GM15510 (cell line): ENCODE measurements around the gene WDR17.

Experiments used
- POLR2A ChIP-seq: IDR thresholded peaks from 3 replicates; pipeline ENCODE4 v1.6.1; 2011; ENCODE audit warnings: borderline replicate concordance; ENCODE audit not compliant: insufficient read length; ENCODE audit errors: extremely low read depth

Gene WDR17

GRCh38 chr4:176065435-176066291 lies at the start of gene WDR17:
TSS of gene WDR17 (plus strand) at chr4:176065841. CDS start at chr4:176111581, 45,740 bp downstream.
- TF ChIP-seq POLR2A: no peak

DNA sequence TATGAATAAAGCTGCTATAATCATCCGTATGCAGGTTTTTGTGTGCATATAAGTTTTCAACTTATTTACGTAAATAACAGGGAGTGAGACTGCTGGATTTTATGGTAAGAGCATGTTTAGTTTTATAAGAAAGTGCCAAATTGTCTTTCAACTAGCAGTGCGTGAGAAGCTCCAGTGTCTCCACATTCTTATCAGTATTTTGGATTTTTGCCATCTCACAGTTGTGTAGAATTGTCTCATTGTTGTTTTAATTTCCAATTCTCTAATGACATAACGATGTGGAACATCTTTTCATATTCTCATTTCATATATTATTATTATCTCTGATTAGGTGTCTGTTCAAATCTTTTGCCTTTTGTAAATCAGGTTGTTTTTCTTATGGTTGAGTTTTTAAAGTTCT lies 49.0 kb upstream of the WDR17 start:
- TF ChIP-seq POLR2A: no peak

DNA sequence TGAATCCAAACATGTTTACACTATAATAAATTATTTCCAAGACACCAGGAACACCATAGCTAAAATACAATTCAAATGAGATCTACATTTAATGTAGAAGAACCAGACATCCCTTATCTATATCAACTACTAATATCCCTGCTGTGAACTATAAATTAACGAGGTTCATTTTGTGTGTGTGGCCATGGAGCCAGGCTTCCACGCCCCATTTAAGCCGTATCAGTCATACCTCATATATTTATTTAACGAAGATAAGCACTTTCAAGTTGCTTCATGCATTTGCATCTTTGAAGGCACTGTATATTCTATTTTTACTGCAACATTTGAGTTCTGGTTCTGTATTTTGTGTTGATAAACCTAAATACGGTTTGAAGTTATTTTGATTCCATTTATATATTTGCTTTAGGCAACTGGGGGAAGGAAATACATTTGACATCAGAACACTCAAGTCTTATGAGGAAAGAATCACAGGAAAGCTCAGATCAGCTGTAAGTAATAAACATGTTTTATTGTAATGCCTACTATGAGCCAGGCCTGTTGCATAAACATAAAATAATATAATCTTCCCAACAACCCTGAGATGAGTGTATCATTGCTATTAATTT lies 45.1 kb upstream of the WDR17 start:
- TF ChIP-seq POLR2A: no peak

DNA sequence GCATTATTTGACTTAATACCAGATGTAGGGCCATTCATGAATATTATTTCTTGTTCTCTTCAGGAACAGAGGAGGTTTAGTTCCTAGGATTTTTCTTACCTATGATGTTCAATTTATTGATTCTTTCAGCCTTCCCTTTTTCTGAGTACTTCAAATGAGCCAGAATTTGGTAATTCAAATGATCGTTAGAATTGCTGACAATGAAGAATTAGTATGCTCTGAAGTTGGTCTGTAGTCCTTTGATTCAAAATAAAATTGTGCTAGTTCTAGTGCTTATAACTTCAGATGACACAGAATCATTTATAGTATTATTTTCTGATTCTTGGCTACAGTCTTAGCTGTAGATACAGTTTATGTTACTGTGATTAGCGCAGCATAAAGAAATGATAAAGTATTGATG lies 35.2 kb upstream of the WDR17 start:
- TF ChIP-seq POLR2A: no peak

DNA sequence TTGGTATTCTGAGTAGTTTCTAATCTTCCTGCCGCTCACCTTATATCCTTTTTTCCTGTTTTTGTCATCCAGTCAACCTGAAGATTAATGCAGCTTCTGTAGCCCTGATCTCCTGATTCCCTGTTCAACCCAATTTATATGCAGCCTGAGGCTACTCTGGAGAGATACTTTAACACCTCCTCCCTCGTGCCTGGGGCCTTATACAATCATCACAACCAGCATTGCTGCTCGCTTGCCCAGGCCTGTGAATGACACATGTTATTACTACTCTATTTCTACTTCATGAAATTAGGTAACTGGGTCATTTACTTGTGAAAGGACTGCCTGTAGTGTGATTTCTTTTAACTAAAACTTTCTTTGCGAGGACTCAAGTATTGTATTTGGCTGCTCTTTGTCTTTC lies 33.7 kb upstream of the WDR17 start:
- TF ChIP-seq POLR2A: no peak

DNA sequence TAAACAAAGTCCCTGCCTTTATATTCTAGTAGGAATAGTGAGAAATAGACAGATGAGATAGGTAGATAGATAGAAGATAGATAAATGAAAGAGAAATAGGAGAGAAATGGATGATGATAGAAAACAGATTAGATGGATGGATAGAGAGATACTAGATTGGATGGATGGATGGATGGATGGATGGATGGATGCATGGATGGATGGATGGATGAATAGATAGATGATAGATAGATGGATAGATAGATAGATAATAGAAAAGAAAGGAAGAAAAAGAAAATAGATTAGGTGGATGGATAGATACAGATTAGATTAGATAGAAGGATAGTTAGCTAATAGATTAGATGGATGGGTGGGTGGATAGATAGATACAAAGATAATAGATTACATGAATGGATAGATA lies 33.2 kb upstream of the WDR17 start:
- no peak for TF ChIP-seq POLR2A

DNA sequence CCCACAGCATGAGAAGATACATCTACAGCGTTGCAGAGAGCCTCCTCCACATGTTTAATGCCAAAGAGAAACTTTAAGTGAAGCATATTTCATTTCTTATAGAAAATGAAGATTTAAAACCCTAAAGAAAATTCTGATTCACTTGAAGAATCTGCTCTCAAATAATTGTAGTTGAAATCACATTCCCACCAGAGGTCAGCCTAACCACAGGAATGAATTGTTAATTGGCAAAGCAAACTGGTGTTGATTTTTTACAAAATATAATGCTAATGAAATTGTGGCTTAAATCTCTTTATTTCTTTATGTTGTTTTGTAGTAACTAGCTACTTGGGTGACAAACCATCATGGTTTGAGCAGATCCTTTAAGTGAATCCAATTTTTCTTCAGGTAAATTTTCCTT lies 31.1 kb upstream of the WDR17 start:
- no peak for TF ChIP-seq POLR2A

DNA sequence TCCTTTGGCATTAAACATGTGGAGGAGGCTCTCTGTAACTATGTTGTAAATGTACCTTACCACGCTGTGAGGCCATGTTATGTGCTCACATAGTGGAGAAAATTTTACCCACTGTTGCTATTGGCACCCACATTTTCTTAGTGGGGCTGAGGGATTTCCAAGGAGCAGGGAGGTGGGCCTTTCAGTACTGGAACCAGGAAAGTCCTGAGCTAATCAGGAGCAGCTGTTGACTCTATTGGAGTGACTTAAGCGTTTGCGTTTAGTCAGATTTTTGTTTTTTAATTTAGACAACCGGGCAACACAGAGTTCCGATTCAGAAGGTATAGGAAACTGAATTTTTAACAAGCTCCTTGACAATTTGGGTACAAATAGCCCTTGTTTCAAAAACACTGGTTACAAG lies 30.7 kb upstream of the WDR17 start:
- TF ChIP-seq POLR2A: no peak

DNA sequence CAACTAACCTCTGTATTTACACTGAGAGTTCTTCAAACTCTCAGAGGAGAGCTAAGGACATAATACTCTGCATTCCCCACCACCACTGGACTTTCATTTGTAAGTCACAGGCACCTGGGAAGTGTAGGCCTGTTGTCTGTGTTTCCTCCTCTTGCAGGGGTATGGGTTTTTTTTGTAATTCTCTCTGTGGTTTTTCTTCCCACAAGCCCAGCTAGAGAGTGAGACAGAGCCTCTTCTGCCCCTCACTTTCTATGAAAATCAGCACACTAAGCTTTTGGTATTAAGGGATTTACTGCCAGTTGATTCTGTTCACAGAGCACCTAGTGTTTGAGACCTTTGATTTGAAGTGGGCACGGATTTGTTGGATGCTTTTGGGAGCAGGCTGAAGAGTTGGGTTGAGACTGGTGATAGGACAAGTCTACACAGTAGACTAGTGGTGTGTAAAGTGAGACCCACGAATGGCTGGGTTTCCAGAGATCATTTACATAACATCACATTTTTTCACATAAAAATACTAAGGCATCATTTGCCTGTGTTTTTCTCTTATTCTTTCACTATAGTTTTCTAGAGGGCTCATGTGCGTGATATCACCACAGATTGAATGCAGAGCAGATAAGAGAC lies 28.9 kb upstream of the WDR17 start:
- TF ChIP-seq POLR2A: no peak

- no peak for TF ChIP-seq POLR2A
Measured at GRCh38 chr4:176038789-176039188, 26.9 kb upstream of the WDR17 start.

- no peak for TF ChIP-seq POLR2A
Measured at GRCh38 chr4:176042195-176042594, 23.4 kb upstream of the WDR17 start.

GRCh38 chr4:176043838-176044588 lies 21.6 kb upstream of the WDR17 start:
- no peak for TF ChIP-seq POLR2A

- TF ChIP-seq POLR2A: no peak
Measured at GRCh38 chr4:176044589-176044951, 21.1 kb upstream of the WDR17 start.

DNA sequence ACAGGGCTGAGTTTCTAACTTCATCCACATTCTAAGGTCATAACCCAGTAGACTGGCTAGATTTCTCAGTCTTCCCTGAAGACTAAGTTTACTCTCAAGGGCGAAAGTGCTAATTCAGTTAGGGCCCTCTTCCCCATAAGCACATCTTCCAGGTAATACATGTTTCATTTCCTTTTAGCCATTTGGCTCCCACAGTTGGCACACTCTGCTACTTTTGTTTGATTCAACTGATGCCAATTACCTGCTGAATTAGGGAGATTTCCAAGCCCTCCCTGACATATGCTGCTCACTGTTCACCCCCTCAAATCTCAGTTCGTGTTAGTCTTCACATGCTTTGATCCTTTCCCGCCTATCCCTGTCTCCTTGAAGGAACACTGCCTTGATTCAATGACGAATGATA lies 17.0 kb upstream of the WDR17 start:
- TF ChIP-seq POLR2A: no peak

GRCh38 chr4:176052744-176053143 lies 12.9 kb upstream of the WDR17 start:
- TF ChIP-seq POLR2A: no peak

DNA sequence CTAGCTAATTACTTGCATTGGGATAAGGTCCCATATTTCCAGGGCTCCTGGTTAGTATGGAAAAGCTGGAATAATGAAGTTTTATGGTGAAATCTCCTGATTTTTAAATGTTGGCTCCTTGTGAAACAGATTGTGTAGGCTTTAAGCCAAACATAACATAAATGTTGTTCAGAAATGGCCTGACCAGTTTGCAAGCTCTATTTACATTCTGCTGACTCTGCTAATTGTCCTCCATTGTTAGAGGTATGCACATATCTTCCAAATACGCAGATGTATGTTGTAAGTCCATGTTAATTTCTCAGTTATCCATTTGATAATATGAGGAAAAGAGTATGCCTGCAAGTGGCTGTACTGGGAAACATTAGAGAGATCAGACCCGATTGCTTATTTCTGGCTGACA lies 11.9 kb upstream of the WDR17 start:
- TF ChIP-seq POLR2A: no peak

DNA sequence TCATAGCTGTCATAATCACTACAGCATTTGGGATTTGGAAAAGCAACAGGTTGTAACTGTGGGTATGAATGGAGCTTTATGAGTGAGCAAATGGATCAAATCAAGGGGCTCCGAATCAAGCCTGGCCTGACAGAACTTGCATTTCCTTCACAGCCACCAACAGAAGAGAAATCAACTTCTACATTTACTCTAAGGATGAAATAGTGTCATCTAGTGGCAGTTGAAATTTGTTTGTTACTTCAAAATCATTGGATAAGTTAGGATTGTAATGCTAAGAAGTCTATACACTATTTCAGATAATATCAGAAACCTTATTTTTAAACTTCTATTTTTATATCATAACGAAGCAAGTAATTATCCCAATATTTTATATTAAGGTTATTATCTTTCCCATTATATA lies 10.7 kb upstream of the WDR17 start:
- TF ChIP-seq POLR2A: no peak
